K562 (cell line): Measurements from ENCODE around the gene ZNF284. TPM values are rescaled to one million over a fixed set of nuclear protein-coding genes. Genes with fewer than 3 reads are reported as not detected.

ENCODE experiments used
- ID3 ChIP-seq, 2 experiments: fragments of 250-450 bp in 1 of 2; fragments of 450-650 bp in 1 of 2; sonication (Bioruptor Pico) in 1 of 2; IDR thresholded peaks; 2 replicates each; pipeline versions ENCODE4 v1.6.1 to v1.8.0; 2016 to 2021; ENCODE audit warnings: mild to moderate bottlenecking in 2 of 2, moderate library complexity in 2 of 2, missing compliant biosample characterization in 1 of 2, missing genetic modification characterization in 1 of 2
- NRF1 ChIP-seq, 2 experiments: fragments of 450-650 bp; IDR thresholded peaks in 1 of 2; conservative IDR thresholded peaks in 1 of 2; 2 replicates each; pipeline ENCODE4 v1.6.1; 2014; ENCODE audit warnings: mild to moderate bottlenecking in 2 of 2
- POLR2AphosphoS5 ChIP-seq: IDR thresholded peaks from 2 replicates; pipeline ENCODE4 v1.6.1; 2011; ENCODE audit warnings: mild to moderate bottlenecking, low read depth, low read length, moderate library complexity; ENCODE audit not compliant: control insufficient read depth, insufficient read depth
- POLR2H ChIP-seq: IDR thresholded peaks from 2 replicates; pipeline ENCODE4 v1.6.1; 2016; ENCODE audit warnings: missing genetic modification characterization, low read depth, mild to moderate bottlenecking, control low read depth, missing compliant biosample characterization, moderate library complexity
- TAF1 ChIP-seq: IDR thresholded peaks from 2 replicates; pipeline ENCODE4 v1.6.1; 2011; ENCODE audit warnings: mild to moderate bottlenecking, low read length, moderate library complexity; ENCODE audit not compliant: insufficient read depth, control insufficient read depth, severe bottlenecking; ENCODE audit errors: extremely low read depth
- TCF7 ChIP-seq: sonication (generic); IDR thresholded peaks from 2 replicates; pipeline ENCODE4 v1.6.1; 2016; ENCODE audit warnings: antibody characterized with exemption, borderline replicate concordance
- TFAP4 ChIP-seq: sonication (generic); formaldehyde crosslinking; IDR thresholded peaks from 2 replicates; pipeline ENCODE4 v1.8.0; 2022; ENCODE audit warnings: missing genetic modification reagents, mild to moderate bottlenecking, moderate library complexity, borderline replicate concordance
- ZBTB2 ChIP-seq: fragments of 450-650 bp; IDR thresholded peaks from 2 replicates; pipeline ENCODE4 v1.6.1; 2016; ENCODE audit warnings: antibody characterized with exemption
- ZBTB40 ChIP-seq, 2 experiments: fragments of 450-650 bp in 1 of 2; sonication (generic) in 1 of 2; formaldehyde crosslinking in 1 of 2; IDR thresholded peaks; 2 replicates each; pipeline versions ENCODE4 v1.7.1 to v1.9.0; 2016 to 2022; ENCODE audit warnings: inconsistent platforms in 1 of 2, mild to moderate bottlenecking in 1 of 2, missing genetic modification reagents in 1 of 2
- polyA plus RNA-seq, 8 experiments: library from polyadenylated mRNA; depleted of rRNA in 4 of 8; stranded (reverse) in 5 of 8; unstranded in 3 of 8; fragments of >200 nt; fragmentation: Nextera tagmentation in 2 of 8; fragmentation: Illumina TruSeq in 1 of 8; extraction: Ambion mirVana in 2 of 8; extraction: Trizol in 1 of 8; gene quantifications; 2 replicates each; pipeline versions ENCODE4 v1.2.1 to v1.2.3, GENCODE V29; 2011 to 2014; ENCODE audit warnings: inconsistent platforms in 1 of 8, missing spikeins in 1 of 8
- total RNA-seq, 7 experiments: library from RNA; depleted of rRNA in 6 of 7; stranded (reverse); fragments of >200 nt in 6 of 7; fragmentation: Illumina TruSeq in 2 of 7; extraction: Trizol in 2 of 7; gene quantifications; 2 replicates each; pipeline versions ENCODE4 v1.2.1 to v1.2.3, GENCODE V29; 2011 to 2021; ENCODE audit warnings: low replicate concordance in 1 of 7

Gene ZNF284
- total and polyA plus RNA-seq, 9 of the 15 experiments (the other 6 are each of a cell fraction or from before 2014, with no cell fraction given) = 0.07 to 0.24 (median 0.20) TPM

GRCh38 chr19:44093931-44094765, 22.2 kb downstream of the ZNF284 start, which contains the start of gene ZNF224 (continued):
- TF ChIP-seq TFAP4 (CRISPR knock-in tag) (peak; percentile 78), TAF1 (peak; percentile 52), POLR2H (0 out of 2 replicates have a peak, but pooled peaks have one; percentile 44), TCF7 (0 out of 2 replicates have a peak, but pooled peaks have one; percentile 23), ID3 (CRISPR knock-in tag; IDR thresholded peaks at IDR 0.05) (no peak), ID3 (tag; IDR thresholded peaks at IDR 0.05) (0 out of 2 replicates have a peak, but pooled peaks have one; percentile 24), NRF1 (conservative IDR thresholded peaks at IDR 0.05 in 1 of 2, IDR thresholded peaks at IDR 0.05 in 1 of 2) (peak; percentile 65 to 67), ZBTB40 (IDR thresholded peaks at IDR 0.05) (peak; percentile 92), ZBTB40 (CRISPR knock-in tag; IDR thresholded peaks at IDR 0.05) (no peak), POLR2AphosphoS5 (peak; percentile 49; the same call in 1 of the 2 replicates), ZBTB2 (no peak)
